DMS153 treated with DMSO at 0.1 percent for 48 hours (cell line): ENCODE measurements around the gene RASL11B.
A peak's percentile ranks its signal among the peaks of the same experiment; 100 is the strongest.

ENCODE experiments used
- DNase-seq: peaks from one replicate; lab custom pipeline; 2025; ENCODE audit not compliant: unreplicated experiment; lab: John Stamatoyannopoulos, UW

The RASL11B gene

GRCh38 chr4:52842792-52843191 lies 19.3 kb upstream of the RASL11B start:
- no peak for DNase-seq

- no peak for DNase-seq
Measured at GRCh38 chr4:52843351-52843750, 18.8 kb upstream of the RASL11B start.

GRCh38 chr4:52843958-52844357 lies 18.2 kb upstream of the RASL11B start:
- no peak for DNase-seq

DNA sequence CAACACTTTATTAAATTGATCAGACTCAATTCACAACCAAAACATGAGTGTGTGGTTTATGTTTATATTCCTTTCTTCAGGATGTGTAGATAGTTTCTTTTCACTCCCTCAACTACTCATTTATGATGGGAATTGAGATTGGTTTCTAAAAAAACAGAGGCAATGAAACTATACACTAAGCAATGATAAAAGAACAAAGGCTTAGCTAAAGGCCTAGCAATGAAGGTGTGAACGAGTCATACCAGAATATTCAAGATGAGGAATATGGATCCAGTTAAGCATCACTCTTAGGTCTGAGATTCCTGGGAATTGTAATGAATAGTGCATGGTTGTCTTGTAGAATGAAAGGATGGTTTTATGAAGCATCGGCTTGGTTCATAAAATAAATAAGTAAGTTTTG lies 17.5 kb upstream of the RASL11B start:
- DNase-seq, result no peak

- no peak for DNase-seq
Measured at GRCh38 chr4:52846502-52846901, 15.6 kb upstream of the RASL11B start.

GRCh38 chr4:52848254-52848653 lies 13.9 kb upstream of the RASL11B start:
- DNase-seq, result no peak

- DNase-seq, result no peak
Measured at GRCh38 chr4:52850406-52851124, 11.6 kb upstream of the RASL11B start.

GRCh38 chr4:52852041-52852440 lies 10.1 kb upstream of the RASL11B start:
- no peak for DNase-seq

DNA sequence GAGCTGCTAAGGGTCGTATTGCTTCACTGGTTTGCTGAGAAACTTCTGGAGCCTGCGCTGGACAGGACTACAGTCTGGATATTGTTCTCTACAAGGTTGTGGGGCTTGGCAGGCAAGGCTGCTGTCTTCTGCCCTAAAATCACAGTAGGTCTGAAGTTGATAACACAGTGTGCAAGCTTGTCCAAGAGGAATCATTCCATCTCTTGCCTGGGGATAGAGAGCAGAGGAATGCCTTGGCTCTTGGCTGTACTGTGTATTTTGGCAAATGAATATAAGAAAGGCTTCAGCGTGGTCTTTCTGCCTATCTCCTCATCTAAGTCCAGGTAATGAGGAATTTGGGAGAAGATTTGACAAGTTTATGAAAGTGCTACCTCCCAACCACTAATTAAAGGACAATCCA lies 9.4 kb upstream of the RASL11B start:
- DNase-seq, result no peak

GRCh38 chr4:52853351-52853750 lies 8.8 kb upstream of the RASL11B start:
- no peak for DNase-seq

- no peak for DNase-seq
Measured at GRCh38 chr4:52856801-52857200, 5.3 kb upstream of the RASL11B start.

DNA sequence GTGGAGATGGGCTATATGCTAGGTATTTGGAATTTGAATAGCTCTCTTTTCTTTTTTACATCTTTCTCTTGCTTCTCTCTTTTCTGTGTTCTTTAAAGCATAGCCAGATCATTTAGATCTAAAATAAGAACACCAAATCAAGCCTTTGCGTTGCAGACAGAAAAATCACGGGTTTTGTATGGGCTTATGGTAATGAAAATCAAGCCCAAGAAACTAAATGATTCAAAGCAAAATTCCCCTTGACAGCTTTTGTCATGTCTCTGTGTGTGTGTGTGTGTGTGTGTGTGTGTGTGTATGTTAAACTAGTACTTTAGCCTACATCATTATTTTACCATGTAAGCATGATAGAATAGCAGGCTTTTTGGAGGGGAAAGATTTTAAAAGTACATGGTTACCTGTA lies 1.8 kb upstream of the RASL11B start:
- DNase-seq, result no peak

GRCh38 chr4:52861171-52861823 lies 820 bp upstream of the RASL11B start:
- no peak for DNase-seq

DNA sequence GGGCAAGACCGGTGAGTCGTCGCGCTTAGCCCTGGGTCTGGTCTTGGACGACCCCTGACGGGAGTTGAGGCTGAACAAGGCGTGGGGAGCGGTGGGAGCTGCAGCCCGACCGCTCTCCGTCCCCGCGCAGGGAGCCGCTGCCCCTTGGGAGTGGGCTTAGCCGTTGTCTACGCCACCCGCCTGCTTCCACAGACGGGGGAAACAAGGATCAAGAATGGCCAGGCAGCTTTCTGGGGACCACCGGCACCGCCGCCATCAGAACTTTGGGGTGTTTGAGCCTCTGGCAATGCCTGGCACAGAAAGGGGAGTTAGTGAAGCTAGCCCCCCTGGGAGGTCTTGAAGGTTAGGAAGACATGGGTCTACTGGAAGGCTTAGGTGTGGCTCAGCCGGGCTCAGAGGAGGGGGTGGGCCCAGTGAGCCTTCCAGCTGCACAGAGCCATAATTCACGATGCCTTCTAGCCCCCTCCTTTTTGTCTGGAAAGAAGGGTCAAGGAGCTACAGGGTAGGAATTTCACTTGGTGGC lies 583 bp downstream of the RASL11B start:
- no peak for DNase-seq

DNA sequence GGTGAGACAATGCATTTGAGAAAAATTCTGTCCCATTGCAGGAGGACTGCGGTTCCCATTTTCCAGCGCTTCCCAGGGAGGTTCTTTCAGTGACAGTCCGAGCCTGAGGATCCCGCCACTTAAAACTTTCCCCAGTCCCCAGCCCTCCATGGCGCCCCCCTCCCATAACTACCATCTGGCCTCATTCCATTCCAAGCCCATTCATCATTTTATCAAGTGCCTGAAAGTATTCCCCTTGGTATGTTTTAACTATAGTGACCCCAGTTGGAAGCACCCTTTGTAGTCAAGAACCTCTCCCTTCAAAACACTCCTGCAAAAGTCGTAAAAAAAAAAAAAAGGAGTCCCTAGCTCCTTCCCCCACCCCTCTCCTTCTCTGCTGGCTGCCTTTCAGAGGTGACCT lies 1.2 kb downstream of the RASL11B start:
- DNase-seq, result no peak

GRCh38 chr4:52864793-52865192 lies 2.7 kb downstream of the RASL11B start:
- peak; percentile 76 for DNase-seq

DNA sequence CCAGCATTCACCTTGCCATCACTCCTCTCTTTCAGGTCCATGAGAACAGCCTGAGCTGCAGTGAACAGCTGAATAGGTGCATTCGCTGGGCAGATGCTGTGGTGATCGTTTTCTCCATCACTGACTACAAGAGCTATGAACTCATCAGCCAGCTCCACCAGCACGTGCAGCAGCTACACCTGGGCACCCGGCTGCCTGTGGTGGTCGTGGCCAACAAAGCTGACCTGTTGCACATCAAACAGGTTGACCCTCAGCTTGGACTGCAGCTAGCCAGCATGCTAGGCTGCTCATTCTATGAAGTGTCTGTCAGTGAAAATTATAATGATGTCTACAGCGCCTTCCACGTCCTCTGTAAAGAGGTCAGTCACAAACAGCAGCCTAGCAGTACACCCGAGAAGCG lies 3.2 kb downstream of the RASL11B start:
- DNase-seq, result no peak

GRCh38 chr4:52866734-52867133 lies 4.6 kb downstream of the RASL11B start:
- no peak for DNase-seq

DNA sequence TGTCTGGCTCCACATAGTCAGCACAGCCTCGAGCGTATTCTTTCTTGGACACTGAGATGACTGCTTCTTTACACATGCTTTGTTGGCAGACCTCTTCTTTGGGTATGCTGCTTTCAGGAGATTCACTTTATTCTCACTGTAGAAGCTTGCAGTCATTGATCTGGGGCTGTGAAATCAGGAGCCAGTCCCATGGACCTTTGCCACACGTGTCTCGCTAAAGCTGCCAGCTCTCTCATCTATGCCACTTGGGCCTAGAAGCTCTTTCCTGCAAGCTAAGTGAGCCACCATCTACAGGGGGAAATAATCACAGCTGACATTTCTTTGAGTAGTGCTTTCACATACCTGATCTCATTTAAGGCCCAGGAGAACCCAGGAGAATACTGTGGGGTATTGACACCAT lies 5.0 kb downstream of the RASL11B start:
- no peak for DNase-seq

DNA sequence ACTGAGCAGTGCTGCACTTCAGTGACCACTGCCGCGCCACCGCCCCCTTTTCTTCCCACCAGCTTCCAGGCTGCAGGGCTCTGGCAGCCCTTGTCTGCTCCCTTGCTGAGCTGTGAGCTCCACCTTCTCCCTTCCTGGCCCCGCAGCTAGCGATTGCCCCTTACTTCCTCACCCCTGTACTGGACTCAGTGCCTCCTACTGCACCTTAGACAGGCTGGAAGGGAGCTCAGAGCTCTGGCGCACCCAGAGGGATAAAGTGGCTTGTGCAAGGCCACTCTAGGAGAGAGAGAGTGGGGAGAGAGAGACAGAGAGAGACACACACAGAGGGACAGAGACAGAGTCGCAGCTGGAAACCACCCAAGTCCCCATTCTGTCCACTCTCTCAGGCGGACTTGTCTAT lies 6.0 kb downstream of the RASL11B start:
- DNase-seq, result peak; percentile 61

DNA sequence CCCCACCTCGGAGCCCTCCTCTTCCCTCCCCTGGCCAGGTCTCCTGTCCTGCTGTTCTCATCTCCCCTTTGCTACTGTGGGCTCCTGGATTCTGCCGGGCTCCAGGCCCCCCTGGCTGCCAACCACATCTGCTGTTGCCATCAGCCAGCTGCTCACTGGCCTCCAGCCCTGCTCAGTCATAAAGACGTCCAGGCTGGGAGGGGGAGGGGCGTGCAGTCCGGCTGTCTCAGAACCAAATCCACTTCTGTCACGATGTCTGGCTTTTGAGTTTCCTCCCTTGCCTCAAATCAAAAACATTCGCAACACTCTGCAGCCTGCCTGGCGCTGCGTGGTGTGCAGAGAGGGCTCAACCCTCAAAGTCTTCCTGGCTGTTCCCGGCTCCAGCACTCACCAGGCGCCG lies 7.1 kb downstream of the RASL11B start:
- peak; percentile 24 for DNase-seq

DNA sequence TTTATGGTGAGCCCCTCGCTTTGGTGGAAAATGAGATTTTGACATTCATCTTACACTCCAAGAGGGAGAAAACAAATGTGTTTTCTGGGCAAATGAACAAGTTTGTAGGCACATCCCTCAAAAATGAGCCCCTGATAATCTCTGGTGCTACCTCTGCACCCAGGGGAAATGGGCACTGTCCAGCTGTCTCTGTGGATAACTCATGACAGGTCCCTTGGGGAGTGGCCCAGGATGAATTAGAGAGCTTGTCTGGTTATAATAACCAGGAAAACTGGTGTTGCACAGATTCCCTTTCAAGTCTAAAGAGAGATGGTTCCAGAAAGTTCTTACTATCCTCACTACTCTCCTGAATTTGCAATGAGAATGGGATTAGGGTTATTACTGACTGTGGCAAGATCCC lies 7.5 kb downstream of the RASL11B start:
- no peak for DNase-seq

DNA sequence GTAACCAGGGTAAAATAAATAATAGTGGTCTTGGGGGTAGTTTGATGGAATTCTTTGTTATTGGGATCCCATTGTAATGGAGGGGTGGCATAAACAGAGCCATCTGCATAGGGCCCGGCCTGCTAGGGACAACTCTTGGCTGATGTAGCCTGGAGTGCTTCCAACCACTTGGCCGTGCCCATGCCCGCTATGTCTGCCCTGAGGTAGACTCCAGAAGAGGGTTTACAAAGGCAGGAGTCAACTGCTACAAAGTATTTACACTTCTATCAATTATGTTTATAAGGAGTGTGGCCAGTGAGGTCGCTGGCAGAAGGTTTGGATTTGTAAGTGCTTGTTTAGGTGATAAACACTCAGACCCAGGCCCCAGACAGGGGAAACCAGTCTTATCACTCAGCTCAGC lies 8.1 kb downstream of the RASL11B start:
- DNase-seq, result no peak
